SK-N-SH (cell line): ENCODE results near the gene MTPN. TPM values are rescaled to one million over a fixed set of nuclear protein-coding genes. Genes with fewer than 3 reads are reported as not detected.

Experiments
- CTCF ChIA-PET: fragments of 300-600, 350-600 bp; formaldehyde crosslinking; extraction: SDS; loops from one replicate; lab custom pipeline; 2021; lab: Yijun Ruan, JAX
- POLR2A ChIA-PET: fragments of 350-600 bp; sonication (Branson Sonifier 250); formaldehyde crosslinking; extraction: SDS; loops from one replicate; lab custom pipeline; 2020; ENCODE audit warnings: antibody characterized with exemption, inconsistent platforms; lab: Yijun Ruan, JAX
- DNase-seq: peaks from one replicate; pipeline ENCODE4 v3.0.0; 2012
- H2AFZ ChIP-seq: fragments of 200-600 bp; sonication (generic); 2 replicates; pipeline ENCODE4 v1.8.1; 2016; ENCODE audit warnings: antibody characterized with exemption, mild to moderate bottlenecking, low read depth
- H3F3A ChIP-seq: fragments of 200-600 bp; sonication (generic); replicated peaks from 2 replicates; pipeline ENCODE3; 2016; ENCODE audit warnings: antibody characterized with exemption, mild to moderate bottlenecking; ENCODE audit not compliant: insufficient read depth
- H3K27ac ChIP-seq, 2 experiments: fragments of 200-500 bp in 1 of 2; fragments of 200-600 bp in 1 of 2; sonication (Bioruptor generic) in 1 of 2; sonication (generic), shearing (Covaris generic) in 1 of 2; 2 replicates each; pipeline versions ENCODE4 v1.5.1 to v1.6.1; 2014 to 2016; ENCODE audit warnings: low read depth in 2 of 2, inconsistent platforms in 1 of 2, low read length in 1 of 2, mild to moderate bottlenecking in 1 of 2, mixed read lengths in 1 of 2
- H3K27me3 ChIP-seq: fragments of 200-600 bp; sonication (generic), shearing (Covaris generic); 2 replicates; pipeline ENCODE4 v1.6.1; 2016; ENCODE audit warnings: mixed run types; ENCODE audit not compliant: insufficient read depth
- H3K36me3 ChIP-seq, 2 experiments: fragments of 200-500 bp in 1 of 2; fragments of 200-600 bp in 1 of 2; sonication (Bioruptor generic) in 1 of 2; sonication (generic) in 1 of 2; replicated peaks in 1 of 2; 2 replicates each; pipeline versions ENCODE3 to v1.5.1; 2014 to 2016; ENCODE audit warnings: low read length in 1 of 2, mild to moderate bottlenecking in 1 of 2; ENCODE audit not compliant: insufficient read depth in 2 of 2, control insufficient read depth in 1 of 2
- H3K4me1 ChIP-seq, 2 experiments: fragments of 200-500 bp in 1 of 2; fragments of 200-600 bp in 1 of 2; sonication (Bioruptor generic) in 1 of 2; sonication (generic), shearing (Covaris generic) in 1 of 2; 2 replicates each; pipeline versions ENCODE4 v1.5.1 to v1.6.1; 2014 to 2016; ENCODE audit warnings: low read depth in 1 of 2, low read length in 1 of 2, mixed run types in 1 of 2; ENCODE audit not compliant: insufficient read depth in 2 of 2, control insufficient read depth in 1 of 2
- H3K4me2 ChIP-seq: fragments of 200-600 bp; sonication (generic), shearing (Covaris generic); 2 replicates; pipeline ENCODE4 v1.6.1; 2017; ENCODE audit warnings: mixed run types
- H3K4me3 ChIP-seq, 2 experiments: fragments of 200-500 bp in 1 of 2; fragments of 200-600 bp in 1 of 2; sonication (Bioruptor generic) in 1 of 2; sonication (generic), shearing (Covaris generic) in 1 of 2; 2 replicates each; pipeline versions ENCODE4 v1.5.1 to v1.8.1; 2014 to 2016; ENCODE audit warnings: low read depth in 2 of 2, inconsistent platforms in 1 of 2, low read length in 1 of 2, mild to moderate bottlenecking in 1 of 2, mixed read lengths in 1 of 2, moderate library complexity in 1 of 2
- H3K79me2 ChIP-seq: fragments of 200-600 bp; sonication (generic); 2 replicates; pipeline ENCODE4 v1.8.1; 2017; ENCODE audit warnings: mild to moderate bottlenecking; ENCODE audit not compliant: insufficient read depth
- H3K9ac ChIP-seq: fragments of 200-600 bp; sonication (generic); 2 replicates; pipeline ENCODE4 v1.6.1; 2017; ENCODE audit warnings: mixed run types
- H3K9me2 ChIP-seq: fragments of 200-600 bp; sonication (generic); 2 replicates; pipeline ENCODE4 v1.6.1; 2017; ENCODE audit warnings: mixed run types
- H3K9me3 ChIP-seq: fragments of 200-600 bp; sonication (generic); 2 replicates; pipeline ENCODE4 v1.6.1; 2017; ENCODE audit warnings: mixed run types, mild to moderate bottlenecking, moderate library complexity
- H4K20me1 ChIP-seq: fragments of 200-600 bp; sonication (generic); 2 replicates; pipeline ENCODE4 v1.6.1; 2017; ENCODE audit warnings: mild to moderate bottlenecking, mixed run types; ENCODE audit not compliant: insufficient read depth
- FOXM1 ChIP-seq: IDR thresholded peaks from 2 replicates; pipeline ENCODE4 v1.4.0; 2012; ENCODE audit warnings: low read depth, mild to moderate bottlenecking
- JUND ChIP-seq: IDR thresholded peaks from 2 replicates; pipeline ENCODE4 v1.4.0; 2012
- MEF2A ChIP-seq: IDR thresholded peaks from 2 replicates; pipeline ENCODE4 v1.4.0; 2012; ENCODE audit warnings: low read depth, borderline replicate concordance
- MXI1 ChIP-seq: IDR thresholded peaks from 2 replicates; pipeline ENCODE4 v1.6.1; 2012; ENCODE audit warnings: mild to moderate bottlenecking, low read depth, low read length, improper control_type of control experiment
- NFIC ChIP-seq: IDR thresholded peaks from 2 replicates; pipeline ENCODE4 v1.4.0; 2012; ENCODE audit warnings: borderline replicate concordance
- NRF1 ChIP-seq: IDR thresholded peaks from 2 replicates; pipeline ENCODE4 v1.6.1; 2012; ENCODE audit warnings: low read depth, mild to moderate bottlenecking, low read length
- PBX3 ChIP-seq: IDR thresholded peaks from 2 replicates; pipeline ENCODE4; 2012
- RCOR1 ChIP-seq: fragments of 150-350 bp; IDR thresholded peaks from 2 replicates; pipeline ENCODE4 v1.6.1; 2017; ENCODE audit warnings: antibody characterized with exemption, low read length
- RFX5 ChIP-seq: IDR thresholded peaks from 2 replicates; pipeline ENCODE4 v1.6.1; 2012; ENCODE audit warnings: mild to moderate bottlenecking, improper control_type of control experiment, low read length
- RXRA ChIP-seq: IDR thresholded peaks from 2 replicates; pipeline ENCODE4 v1.4.0; 2012; ENCODE audit warnings: low read depth, mild to moderate bottlenecking, borderline replicate concordance
- SIN3A ChIP-seq: IDR thresholded peaks from 2 replicates; pipeline ENCODE4 v1.6.1; 2012; ENCODE audit warnings: low read depth, mild to moderate bottlenecking, low read length, moderate library complexity, borderline replicate concordance
- SMC3 ChIP-seq: IDR thresholded peaks from 2 replicates; pipeline ENCODE4 v1.6.1; 2012; ENCODE audit warnings: low read depth, low read length, improper control_type of control experiment
- USF2 ChIP-seq: fragments of 150-350 bp; IDR thresholded peaks from 2 replicates; pipeline ENCODE4 v1.6.1; 2017; ENCODE audit warnings: antibody characterized with exemption, low read length, low read depth, borderline replicate concordance
- WGBS: methylation state at CpG from one replicate; pipeline ENCODE4 v1.1.6; 2017; ENCODE audit warnings: low lambda C conversion rate; 5-methylcytosine and 5-hydroxymethylcytosine counted together
- polyA plus RNA-seq, 3 experiments: library from polyadenylated mRNA; depleted of rRNA; stranded (reverse); fragments of >200 nt; gene quantifications; 2 replicates each; pipeline ENCODE4 v1.2.3, GENCODE V29; 2012
- TF ChIP-seq, protein P1 (sequence below): fragments of 150-350 bp; IDR thresholded peaks from 2 replicates; pipeline ENCODE4 v1.6.1; 2016; ENCODE audit warnings: mild to moderate bottlenecking, low read depth, low read length
- TF ChIP-seq, protein P2 (sequence below): IDR thresholded peaks from 2 replicates; pipeline ENCODE4 v1.4.0; 2012; ENCODE audit warnings: low read depth
- TF ChIP-seq, protein P3 (sequence below): IDR thresholded peaks from 2 replicates; pipeline ENCODE4 v1.4.0; 2012; ENCODE audit warnings: low read depth, borderline replicate concordance

MTPN gene
- polyA plus RNA-seq, 1 of the 3 experiments (the other 2 are of a cell fraction): 135 TPM

GRCh38 chr7:135936497-135937217 is 40.5 kb downstream of the MTPN start:
- TF ChIP-seq MXI1 (no peak), RFX5 (no peak), USF2 (no peak), RCOR1 (no peak), RXRA (no peak), MEF2A (no peak), SMC3 (no peak), SIN3A (no peak), FOXM1 (no peak), NFIC (no peak), JUND (no peak)
- TF ChIP-seq, protein P1, sequence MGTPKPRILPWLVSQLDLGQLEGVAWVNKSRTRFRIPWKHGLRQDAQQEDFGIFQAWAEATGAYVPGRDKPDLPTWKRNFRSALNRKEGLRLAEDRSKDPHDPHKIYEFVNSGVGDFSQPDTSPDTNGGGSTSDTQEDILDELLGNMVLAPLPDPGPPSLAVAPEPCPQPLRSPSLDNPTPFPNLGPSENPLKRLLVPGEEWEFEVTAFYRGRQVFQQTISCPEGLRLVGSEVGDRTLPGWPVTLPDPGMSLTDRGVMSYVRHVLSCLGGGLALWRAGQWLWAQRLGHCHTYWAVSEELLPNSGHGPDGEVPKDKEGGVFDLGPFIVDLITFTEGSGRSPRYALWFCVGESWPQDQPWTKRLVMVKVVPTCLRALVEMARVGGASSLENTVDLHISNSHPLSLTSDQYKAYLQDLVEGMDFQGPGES: no peak
- TF ChIP-seq, protein P2, sequence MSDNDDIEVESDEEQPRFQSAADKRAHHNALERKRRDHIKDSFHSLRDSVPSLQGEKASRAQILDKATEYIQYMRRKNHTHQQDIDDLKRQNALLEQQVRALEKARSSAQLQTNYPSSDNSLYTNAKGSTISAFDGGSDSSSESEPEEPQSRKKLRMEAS: no peak
- no peak overlapping the region for H3K4me2 ChIP-seq
- WGBS: 59% methylated on average over 2 of the region's 2 CpGs
- no peak overlapping the region for H3K9ac ChIP-seq
- ChIA-PET CTCF (interaction anchor here (1.2 kb wide), 1 partner anchor 11 kb away, joined by 3 read pairs; no protein-coding TSS in a partner anchor), POLR2A (no interaction called here)
- H3K79me2 ChIP-seq: peaks cover 97% of the 10 kb centered on the region
- H3K4me1 ChIP-seq: peaks cover 13 to 16% of the 10 kb centered on the region in 2 experiments; a peak in 3 of 4 replicates
- H3K9me3 ChIP-seq: no peaks in the 10 kb centered on the region
- H3K9me2 ChIP-seq: no peaks in the 10 kb centered on the region
- H4K20me1 ChIP-seq: peaks cover 64% of the 10 kb centered on the region
- no peaks in the 10 kb centered on the region for H3K27me3 ChIP-seq
- H3K27ac ChIP-seq: no peak overlapping the region
- H3K4me3 ChIP-seq: no peak overlapping the region
- peaks cover 6% of the 10 kb centered on the region for H3F3A ChIP-seq
- H3K36me3 ChIP-seq: peaks cover 12 to 17% of the 10 kb centered on the region in 2 experiments
- DNase-seq: no peak
- H2AFZ ChIP-seq: no peak overlapping the region

DNA sequence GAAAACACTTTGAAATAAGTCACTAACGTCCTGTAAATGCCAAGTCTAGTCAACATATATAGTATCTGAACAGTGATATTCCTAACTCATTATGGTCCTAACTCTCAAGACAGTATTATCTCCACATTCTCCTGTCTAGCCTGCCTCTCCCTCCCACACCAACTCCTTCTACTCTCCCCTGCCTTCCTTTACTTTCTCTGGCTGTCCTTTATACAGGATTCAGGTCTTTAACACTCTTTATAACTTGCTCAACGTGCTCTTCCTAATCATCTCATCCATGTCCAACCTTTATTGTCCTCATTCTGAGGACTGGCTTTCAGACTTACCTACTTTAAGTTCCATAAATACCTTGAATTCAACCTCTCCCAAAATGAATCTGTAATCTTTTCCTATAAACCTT is 42.5 kb downstream of the MTPN start:
- ChIA-PET CTCF (no interaction called here), POLR2A (no interaction called here)
- Histone ChIP-seq H3K9me3 (no peaks in the 10 kb centered on the region), H3F3A (peaks cover 22% of the 10 kb centered on the region), H4K20me1 (peaks cover 63% of the 10 kb centered on the region), H3K27me3 (no peaks in the 10 kb centered on the region), H3K4me1 (peaks cover 17 to 36% of the 10 kb centered on the region in 2 experiments; a peak in 3 of 4 replicates), H3K9me2 (no peaks in the 10 kb centered on the region), H3K27ac (no peak overlapping the region), H2AFZ (no peak overlapping the region), H3K4me2 (no peak overlapping the region), H3K9ac (no peak overlapping the region), H3K4me3 (no peak overlapping the region), H3K79me2 (peaks cover 89% of the 10 kb centered on the region), H3K36me3 (peaks cover 3% of the 10 kb centered on the region in 2 experiments)
- 85% methylated on average over 2 of the region's 2 CpGs for WGBS
- no peak for TF ChIP-seq PBX3
- no peak for TF ChIP-seq RFX5
- no peak for TF ChIP-seq NRF1
- TF ChIP-seq, protein P3, sequence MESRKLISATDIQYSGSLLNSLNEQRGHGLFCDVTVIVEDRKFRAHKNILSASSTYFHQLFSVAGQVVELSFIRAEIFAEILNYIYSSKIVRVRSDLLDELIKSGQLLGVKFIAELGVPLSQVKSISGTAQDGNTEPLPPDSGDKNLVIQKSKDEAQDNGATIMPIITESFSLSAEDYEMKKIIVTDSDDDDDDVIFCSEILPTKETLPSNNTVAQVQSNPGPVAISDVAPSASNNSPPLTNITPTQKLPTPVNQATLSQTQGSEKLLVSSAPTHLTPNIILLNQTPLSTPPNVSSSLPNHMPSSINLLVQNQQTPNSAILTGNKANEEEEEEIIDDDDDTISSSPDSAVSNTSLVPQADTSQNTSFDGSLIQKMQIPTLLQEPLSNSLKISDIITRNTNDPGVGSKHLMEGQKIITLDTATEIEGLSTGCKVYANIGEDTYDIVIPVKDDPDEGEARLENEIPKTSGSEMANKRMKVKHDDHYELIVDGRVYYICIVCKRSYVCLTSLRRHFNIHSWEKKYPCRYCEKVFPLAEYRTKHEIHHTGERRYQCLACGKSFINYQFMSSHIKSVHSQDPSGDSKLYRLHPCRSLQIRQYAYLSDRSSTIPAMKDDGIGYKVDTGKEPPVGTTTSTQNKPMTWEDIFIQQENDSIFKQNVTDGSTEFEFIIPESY: no peak
- no peak for TF ChIP-seq RXRA
- no peak for DNase-seq
